Anterior cingulate cortex (tissue), 58 donors: Measurements from ENCODE around the gene LEMD3.
"Not testable (repeated sequence)": the region's sequence is repeated elsewhere in the genome, so short reads cannot be mapped to it uniquely, and the experiment has no call there.

Experiments used
- DNase-seq, 58 donors: peaks; one replicate each; lab custom pipeline; 2025; lab: John Stamatoyannopoulos, UW

Gene LEMD3

GRCh38 chr12:65276916-65277530, 107.6 kb downstream of the LEMD3 start:
- no peak for DNase-seq

DNA sequence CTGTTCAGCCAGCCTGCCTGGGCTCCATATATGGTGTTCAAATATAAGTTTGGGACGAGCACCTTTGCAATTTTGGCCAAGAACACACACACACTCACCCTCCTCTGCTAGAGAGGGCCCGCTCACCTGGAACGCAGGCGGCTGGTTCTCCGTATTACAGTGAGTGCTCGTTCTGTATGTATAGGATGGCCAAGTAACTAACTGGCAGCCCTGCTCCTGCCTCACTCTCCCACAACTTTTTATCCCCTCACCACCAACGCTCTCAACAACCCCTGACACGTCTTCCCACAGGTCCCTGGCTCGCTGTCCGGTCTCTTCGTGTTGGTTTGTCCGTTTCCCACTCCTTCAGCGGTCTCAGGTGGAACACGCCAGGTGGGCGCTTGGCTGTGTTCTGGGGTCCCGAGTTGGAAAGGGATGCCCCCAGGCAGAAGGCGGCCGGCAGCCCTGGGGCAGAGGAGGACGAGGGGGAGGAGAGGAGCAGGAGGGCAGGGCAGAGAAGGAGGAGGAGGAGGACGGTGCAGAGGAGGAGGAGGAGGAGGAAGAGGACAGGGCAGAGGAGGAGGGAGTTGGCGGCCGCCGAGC, 108.7 kb downstream of the LEMD3 start:
- peak in 4 of 58 donors; percentile 24 to 44 (median 28) for DNase-seq

- DNase-seq, result peak in 55 of 58 donors; percentile 5 to 78 (median 43)
These were observed 109.4 kb downstream of the LEMD3 start, which contains the start of gene MSRB3 for GRCh38 chr12:65278576-65279368. Gene MSRB3 (plus strand): TSS chr12:65278683. CDS start chr12:65308580, 29,897 bp downstream.

- peak in 4 of 58 donors; percentile 2 to 30 (median 24) for DNase-seq
These were observed 110.2 kb downstream of the LEMD3 start for GRCh38 chr12:65279369-65280112.

GRCh38 chr12:65280306-65280705, 110.9 kb downstream of the LEMD3 start:
- DNase-seq, result no peak

GRCh38 chr12:65282840-65283239, 113.5 kb downstream of the LEMD3 start:
- no peak for DNase-seq

- not testable (repeated sequence) for DNase-seq
These were observed 116.1 kb downstream of the LEMD3 start for GRCh38 chr12:65285532-65285931.

GRCh38 chr12:65287426-65287825, 118.0 kb downstream of the LEMD3 start:
- no peak for DNase-seq

- no peak for DNase-seq
These were observed 122.9 kb downstream of the LEMD3 start for GRCh38 chr12:65292241-65292640.

DNA sequence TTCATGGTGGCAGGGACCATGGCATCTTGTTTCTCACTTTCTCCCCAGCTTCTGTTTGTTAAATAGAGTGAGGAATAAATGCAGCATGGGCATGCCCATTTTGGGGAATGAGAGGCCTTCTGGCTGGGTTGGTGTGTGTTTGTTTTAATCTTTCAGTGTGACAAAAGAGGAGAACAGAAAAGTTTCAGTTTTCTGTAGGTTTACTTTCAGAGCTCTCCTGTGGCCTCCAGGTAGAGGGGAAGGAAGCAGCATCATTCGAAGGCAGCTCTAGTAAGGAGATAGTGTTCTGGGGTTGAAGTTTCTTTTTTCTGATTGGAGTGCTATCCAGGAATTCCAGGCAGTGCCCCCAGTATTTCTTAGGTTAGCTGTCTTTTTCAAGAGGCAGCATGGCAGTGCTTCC, 124.4 kb downstream of the LEMD3 start:
- no peak for DNase-seq

DNA sequence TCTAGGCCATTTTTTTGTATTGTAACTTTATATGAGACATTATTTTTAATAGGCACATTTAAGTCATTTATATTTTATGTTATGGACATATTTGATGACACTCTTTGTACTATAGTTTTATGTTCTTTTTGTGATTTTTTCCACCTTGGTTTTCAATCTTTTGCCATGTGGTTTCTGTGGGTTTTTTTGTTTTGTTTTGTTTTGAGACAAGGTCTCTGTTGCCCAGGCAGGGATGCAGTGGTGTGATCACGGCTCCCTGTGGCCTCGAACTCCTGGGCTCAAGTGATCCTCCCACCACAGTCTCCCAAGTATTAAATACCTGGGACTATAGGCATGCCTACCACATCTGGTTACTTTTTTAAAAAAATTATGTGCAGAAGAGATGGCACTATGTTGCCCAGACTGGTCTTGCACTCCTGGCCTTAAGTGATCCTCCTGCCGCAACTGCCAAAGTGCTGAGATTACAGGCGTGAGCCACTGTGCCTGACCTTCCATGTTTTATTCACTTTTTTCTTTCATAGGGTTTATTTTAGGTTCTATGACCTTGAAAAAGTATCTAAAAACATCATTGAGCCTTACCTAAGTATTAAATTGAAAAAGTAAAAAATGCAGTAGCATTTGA, 125.4 kb downstream of the LEMD3 start:
- no peak for DNase-seq

DNA sequence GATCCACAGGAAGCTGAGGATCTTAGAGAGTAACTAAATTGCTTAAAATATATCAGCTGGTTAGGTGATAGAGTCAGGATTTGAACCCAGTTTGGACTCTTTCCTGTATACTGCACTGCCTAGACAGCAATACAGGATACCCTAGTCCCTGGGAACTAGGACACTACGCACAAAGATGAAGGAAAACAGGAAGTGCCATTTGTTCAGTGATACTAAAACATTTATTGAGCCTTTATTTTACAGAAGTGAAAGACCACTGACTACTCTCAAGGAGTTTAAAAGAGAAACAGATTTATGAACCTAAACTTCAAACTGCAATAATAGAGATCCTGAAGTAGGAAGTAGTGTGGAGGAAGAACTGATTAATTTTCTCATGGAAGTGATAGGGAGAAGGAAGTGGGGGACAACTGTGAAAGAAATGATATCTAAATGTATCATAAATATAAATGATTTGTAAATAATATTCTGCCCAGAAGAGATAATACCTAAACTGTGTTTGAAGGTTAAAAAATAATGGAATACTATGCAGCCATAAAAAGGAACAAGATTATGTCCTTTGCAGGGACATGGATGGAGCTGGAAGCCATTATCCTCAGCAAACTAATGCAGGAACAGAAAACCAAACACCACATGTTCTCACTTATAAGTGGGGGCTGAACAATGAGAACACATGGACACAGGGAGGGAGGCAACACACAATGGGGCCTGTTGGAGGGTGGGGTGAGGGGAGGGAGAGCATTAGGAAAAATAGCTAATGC, 127.3 kb downstream of the LEMD3 start:
- DNase-seq, result no peak
